H9 (cell line): Measurements from ENCODE around the gene ITPRIPL2. TPM values are rescaled to one million over a fixed set of nuclear protein-coding genes. Genes with fewer than 3 reads are reported as not detected.

Experiments used
- DNase-seq: peaks from one replicate; pipeline ENCODE4 v3.0.0-alpha.2; 2017
- H2AFZ ChIP-seq: one replicate; pipeline ENCODE4 v1.6.1; 2013; ENCODE audit warnings: mild to moderate bottlenecking, low read length, control low read depth, moderate library complexity
- H2AK5ac ChIP-seq: 2 replicates; pipeline ENCODE4 v1.6.1; 2013; ENCODE audit warnings: low read length, control low read depth, mixed read lengths; ENCODE audit not compliant: insufficient read length
- H2BK120ac ChIP-seq: one replicate; pipeline ENCODE4 v1.6.1; 2013; ENCODE audit warnings: low read depth, mild to moderate bottlenecking, low read length, control low read depth, inconsistent platforms; ENCODE audit not compliant: poor library complexity, severe bottlenecking
- H2BK12ac ChIP-seq: 2 replicates; pipeline ENCODE4 v1.6.1; 2013; ENCODE audit warnings: low read length, control low read depth, mixed read lengths, low read depth; ENCODE audit not compliant: insufficient read length
- H2BK15ac ChIP-seq: 2 replicates; pipeline ENCODE4 v1.6.1; 2013; ENCODE audit warnings: low read depth, low read length, control low read depth
- H2BK20ac ChIP-seq: one replicate; pipeline ENCODE4 v1.6.1; 2013; ENCODE audit warnings: low read depth, mild to moderate bottlenecking, low read length, control low read depth, inconsistent platforms; ENCODE audit not compliant: poor library complexity, severe bottlenecking
- H2BK5ac ChIP-seq: 2 replicates; pipeline ENCODE4 v1.6.1; 2013; ENCODE audit warnings: low read length, control low read depth, mixed read lengths; ENCODE audit not compliant: insufficient read length
- H3K14ac ChIP-seq: 2 replicates; pipeline ENCODE4 v1.6.1; 2013; ENCODE audit warnings: low read length, control low read depth; ENCODE audit not compliant: insufficient read depth
- H3K18ac ChIP-seq: 2 replicates; pipeline ENCODE4 v1.6.1; 2013; ENCODE audit warnings: low read depth, mild to moderate bottlenecking, mixed read lengths, low read length, control low read depth; ENCODE audit not compliant: insufficient read length
- H3K23ac ChIP-seq: 2 replicates; pipeline ENCODE4 v1.6.1; 2013; ENCODE audit warnings: low read length, control low read depth, mixed read lengths, low read depth; ENCODE audit not compliant: insufficient read length
- H3K23me2 ChIP-seq: 2 replicates; pipeline ENCODE4 v1.6.1; 2013; ENCODE audit warnings: low read depth, mild to moderate bottlenecking, mixed read lengths, low read length, control low read depth; ENCODE audit not compliant: insufficient read length, poor library complexity, severe bottlenecking
- H3K27ac ChIP-seq: 2 replicates; pipeline ENCODE4 v1.5.1; 2013; ENCODE audit warnings: low read length, control low read depth, mixed read lengths, low read depth; ENCODE audit not compliant: insufficient read length
- H3K27me3 ChIP-seq: 2 replicates; pipeline ENCODE4 v1.6.1; 2013; ENCODE audit warnings: low read length, control low read depth, inconsistent platforms; ENCODE audit not compliant: insufficient read depth
- H3K4ac ChIP-seq: 2 replicates; pipeline ENCODE4 v1.6.1; 2013; ENCODE audit warnings: low read depth, mild to moderate bottlenecking, control low read depth, inconsistent platforms, low read length, moderate library complexity
- H3K4me1 ChIP-seq: 2 replicates; pipeline ENCODE4 v1.6.1; 2013; ENCODE audit warnings: low read length, control low read depth, inconsistent platforms; ENCODE audit not compliant: insufficient read depth
- H3K4me2 ChIP-seq: 2 replicates; pipeline ENCODE4 v1.6.1; 2013; ENCODE audit warnings: low read length, control low read depth, mixed read lengths; ENCODE audit not compliant: insufficient read length, insufficient read depth
- H3K56ac ChIP-seq: 2 replicates; pipeline ENCODE4 v1.6.1; 2013; ENCODE audit warnings: low read depth, mild to moderate bottlenecking, mixed read lengths, low read length, control low read depth; ENCODE audit not compliant: insufficient read length
- H3K79me1 ChIP-seq: 2 replicates; pipeline ENCODE4 v1.6.1; 2013; ENCODE audit warnings: low read depth, mild to moderate bottlenecking, moderate library complexity, low read length, control low read depth, inconsistent platforms; ENCODE audit not compliant: insufficient read depth, poor library complexity, severe bottlenecking
- H3K79me2 ChIP-seq: 2 replicates; pipeline ENCODE4 v1.6.1; 2013; ENCODE audit warnings: low read length, control low read depth, inconsistent platforms; ENCODE audit not compliant: insufficient read depth
- H3K9ac ChIP-seq: 2 replicates; pipeline ENCODE4 v1.6.1; 2013; ENCODE audit warnings: low read length, control low read depth, mixed read lengths; ENCODE audit not compliant: insufficient read length; ENCODE audit errors: extremely low read depth
- H3K9me3 ChIP-seq: one replicate; pipeline ENCODE4 v1.6.1; 2013; ENCODE audit warnings: low read depth, low read length, inconsistent platforms; ENCODE audit not compliant: control insufficient read depth
- H3T11ph ChIP-seq: one replicate; pipeline ENCODE4 v1.6.1; 2013; ENCODE audit warnings: mild to moderate bottlenecking, low read length, control low read depth, inconsistent platforms
- H4K20me1 ChIP-seq: one replicate; pipeline ENCODE4 v1.6.1; 2013; ENCODE audit not compliant: control insufficient read depth, insufficient read length, insufficient read depth
- H4K5ac ChIP-seq: 2 replicates; pipeline ENCODE4 v1.6.1; 2013; ENCODE audit warnings: low read depth, mild to moderate bottlenecking, mixed read lengths, low read length, control low read depth; ENCODE audit not compliant: insufficient read length
- H4K8ac ChIP-seq: replicated peaks from 2 replicates; pipeline ENCODE4 v1.6.1; 2013; ENCODE audit warnings: low read length, control low read depth, mixed read lengths, low read depth; ENCODE audit not compliant: insufficient read length
- H4K91ac ChIP-seq: 2 replicates; pipeline ENCODE4 v1.6.1; 2013; ENCODE audit warnings: low read depth, mild to moderate bottlenecking, moderate library complexity, mixed read lengths, low read length, control low read depth; ENCODE audit not compliant: insufficient read length
- H3K27ac Mint-ChIP-seq, 3 experiments: 2 replicates in 2 of 3; 3 replicates in 1 of 3; pipeline ENCODE4 v1.8.0; 2020 to 2021; ENCODE audit warnings: mixed read lengths in 3 of 3, mild to moderate bottlenecking in 1 of 3, moderate library complexity in 1 of 3
- H3K27me3 Mint-ChIP-seq: 2 replicates; pipeline ENCODE4 v1.8.0; 2021; ENCODE audit warnings: low read depth, mild to moderate bottlenecking, moderate library complexity, mixed read lengths
- H3K36me3 Mint-ChIP-seq, 3 experiments: 2 replicates in 2 of 3; 3 replicates in 1 of 3; pipeline ENCODE4 v1.8.0; 2020 to 2021; ENCODE audit warnings: low read depth in 3 of 3, mixed read lengths in 3 of 3; ENCODE audit not compliant: insufficient read depth in 1 of 3
- H3K4me1 Mint-ChIP-seq, 2 experiments: 2 replicates each; pipeline ENCODE4 v1.8.0; 2020; ENCODE audit warnings: mixed read lengths in 2 of 2
- H3K4me3 Mint-ChIP-seq, 2 experiments: 2 replicates in 1 of 2; 3 replicates in 1 of 2; pipeline ENCODE4 v1.8.0; 2020 to 2021; ENCODE audit warnings: mild to moderate bottlenecking in 2 of 2, mixed read lengths in 2 of 2, moderate library complexity in 1 of 2
- H3K9me3 Mint-ChIP-seq, 2 experiments: 2 replicates in 1 of 2; 3 replicates in 1 of 2; pipeline ENCODE4 v1.8.0; 2020; ENCODE audit warnings: mild to moderate bottlenecking in 2 of 2, mixed read lengths in 2 of 2, moderate library complexity in 1 of 2
- WGBS: extraction: QIAGEN DNeasy Blood & Tissue Kit; methylation state at CpG from one replicate; pipeline ENCODE4 v1.1.7; 2013; ENCODE audit warnings: missing lambda C conversion rate, low lambda C conversion rate, mixed read lengths; ENCODE audit not compliant: insufficient read length; ENCODE audit errors: extremely low coverage; 5-methylcytosine and 5-hydroxymethylcytosine counted together
- total RNA-seq: library from RNA; stranded (reverse); gene quantifications from 2 replicates; pipeline ENCODE4 v1.2.1, GENCODE V29; 2021
- TF ChIP-seq, protein P1 (sequence below): fragments of 200-600 bp; sonication (generic); conservative IDR thresholded peaks from 3 replicates; pipeline ENCODE4 v1.8.0; 2021; ENCODE audit warnings: antibody characterized with exemption, mild to moderate bottlenecking

ITPRIPL2 gene
- total RNA-seq, 1 experiment from 2014 or later = 9.1 TPM

DNA sequence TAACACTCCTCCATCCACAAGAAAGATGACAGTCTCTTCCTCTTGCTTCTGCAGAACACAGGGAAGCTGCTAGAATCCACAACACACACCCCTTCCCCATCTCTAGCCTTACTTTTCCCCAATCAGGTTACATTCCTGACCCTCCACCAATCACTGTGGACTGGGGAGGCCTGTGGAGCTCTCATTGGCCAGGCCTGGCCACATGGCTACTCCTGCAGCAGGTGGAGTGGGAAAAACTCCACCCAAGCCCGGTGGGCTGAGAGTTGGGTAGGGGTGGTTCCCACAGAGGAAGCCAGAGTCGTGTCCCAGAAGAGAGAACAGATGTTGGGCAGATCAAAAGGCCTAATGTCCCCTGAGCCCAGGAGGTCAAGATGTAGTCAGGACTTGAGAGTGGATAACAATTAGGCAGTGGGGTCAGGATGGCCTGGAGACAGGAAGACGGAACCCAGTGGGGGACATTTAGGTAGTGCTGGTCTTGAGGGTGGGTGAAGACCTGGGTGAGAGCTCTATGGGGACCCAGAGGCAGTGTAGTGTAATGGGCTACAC lies 24.3 kb upstream of the ITPRIPL2 start:
- no peak overlapping the region for H3K56ac ChIP-seq
- no peak overlapping the region for H3K4me2 ChIP-seq
- no peaks in the 10 kb centered on the region for H3K79me1 ChIP-seq
- H4K20me1 ChIP-seq = no peaks in the 10 kb centered on the region
- DNase-seq = no peak
- H2BK15ac ChIP-seq = no peak overlapping the region
- H2BK20ac ChIP-seq = no peak overlapping the region
- H3K4me3 Mint-ChIP-seq = no peak overlapping the region
- no peak overlapping the region for H3K27ac Mint-ChIP-seq
- no peak overlapping the region for H3K4ac ChIP-seq
- H3K18ac ChIP-seq = no peak overlapping the region
- H2AK5ac ChIP-seq = no peak overlapping the region
- H3K4me1 Mint-ChIP-seq = peaks cover 4 to 10% of the 10 kb centered on the region in 2 experiments; a peak in 3 of 4 replicates
- H3K27ac ChIP-seq = no peak overlapping the region
- H2AFZ ChIP-seq = no peak overlapping the region
- TF ChIP-seq, protein P1, sequence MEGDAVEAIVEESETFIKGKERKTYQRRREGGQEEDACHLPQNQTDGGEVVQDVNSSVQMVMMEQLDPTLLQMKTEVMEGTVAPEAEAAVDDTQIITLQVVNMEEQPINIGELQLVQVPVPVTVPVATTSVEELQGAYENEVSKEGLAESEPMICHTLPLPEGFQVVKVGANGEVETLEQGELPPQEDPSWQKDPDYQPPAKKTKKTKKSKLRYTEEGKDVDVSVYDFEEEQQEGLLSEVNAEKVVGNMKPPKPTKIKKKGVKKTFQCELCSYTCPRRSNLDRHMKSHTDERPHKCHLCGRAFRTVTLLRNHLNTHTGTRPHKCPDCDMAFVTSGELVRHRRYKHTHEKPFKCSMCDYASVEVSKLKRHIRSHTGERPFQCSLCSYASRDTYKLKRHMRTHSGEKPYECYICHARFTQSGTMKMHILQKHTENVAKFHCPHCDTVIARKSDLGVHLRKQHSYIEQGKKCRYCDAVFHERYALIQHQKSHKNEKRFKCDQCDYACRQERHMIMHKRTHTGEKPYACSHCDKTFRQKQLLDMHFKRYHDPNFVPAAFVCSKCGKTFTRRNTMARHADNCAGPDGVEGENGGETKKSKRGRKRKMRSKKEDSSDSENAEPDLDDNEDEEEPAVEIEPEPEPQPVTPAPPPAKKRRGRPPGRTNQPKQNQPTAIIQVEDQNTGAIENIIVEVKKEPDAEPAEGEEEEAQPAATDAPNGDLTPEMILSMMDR = no peak
- H3K4me1 ChIP-seq = no peaks in the 10 kb centered on the region
- peaks cover 23% of the 10 kb centered on the region for H3K27me3 Mint-ChIP-seq
- H3K27me3 ChIP-seq = no peaks in the 10 kb centered on the region; the same call in 1 of the 2 replicates
- no peak overlapping the region for H4K8ac ChIP-seq
- H3T11ph ChIP-seq = no peak overlapping the region
- no peak overlapping the region for H3K23ac ChIP-seq
- H3K23me2 ChIP-seq = no peaks in the 10 kb centered on the region
- no peaks in the 10 kb centered on the region for H3K36me3 Mint-ChIP-seq
- H3K9ac ChIP-seq = no peak overlapping the region
- H3K9me3 ChIP-seq = no peaks in the 10 kb centered on the region
- H4K91ac ChIP-seq = no peak overlapping the region
- no peak overlapping the region for H3K14ac ChIP-seq
- H3K9me3 Mint-ChIP-seq = 0 out of 5 replicates have a peak, but pooled peaks cover 0 to 2% of the 10 kb centered on the region in 2 experiments
- H2BK120ac ChIP-seq = no peak overlapping the region
- H2BK12ac ChIP-seq = no peak overlapping the region
- no peak overlapping the region for H2BK5ac ChIP-seq
- H3K79me2 ChIP-seq = no peaks in the 10 kb centered on the region
- no CpG with 5 or more reads among the region's 3 CpGs for WGBS
- H4K5ac ChIP-seq = no peak overlapping the region
